ENCODE measurements around the gene LPGAT1. TPM values are rescaled to one million over a fixed set of nuclear protein-coding genes. Genes with fewer than 3 reads are reported as not detected.

Gene LPGAT1
- total and polyA plus RNA-seq, 2 experiments from 2014 or later, result 18.5 to 22.9 TPM

DNA sequence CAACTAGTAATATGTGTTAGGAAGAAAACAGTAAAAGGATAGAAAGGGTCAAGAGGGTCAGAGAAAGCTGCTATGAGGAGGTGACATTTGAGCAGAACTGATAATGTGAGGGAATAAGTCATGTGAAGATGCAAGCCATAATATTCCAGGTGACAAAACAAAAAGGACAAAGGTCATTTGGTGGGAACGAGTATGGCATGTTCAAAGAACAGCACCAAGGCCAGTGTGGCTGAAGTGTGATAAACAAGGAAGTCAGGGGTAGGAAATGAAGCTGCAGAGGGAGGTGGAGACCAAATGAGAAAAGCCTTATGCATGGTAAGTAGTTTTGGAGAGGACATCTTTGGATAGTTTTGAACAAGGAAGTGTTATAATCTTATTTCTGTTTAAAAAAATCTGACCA is 46.7 kb downstream of the LPGAT1 start:
- no peaks in the 10 kb centered on the region for H3K9me3 ChIP-seq (ENCODE audit: low read depth)
- H3K4me1 ChIP-seq (ENCODE audit: low read depth), result no peaks in the 10 kb centered on the region
- no peak overlapping the region for H3K27ac ChIP-seq
- no peaks in the 10 kb centered on the region for H3K36me3 ChIP-seq
- no peak for DNase-seq (ENCODE audit: low read depth in 1 of 2, low spot score in 1 of 2)
- H3K4me3 ChIP-seq, result no peak overlapping the region
- no peaks in the 10 kb centered on the region for H3K27me3 ChIP-seq
- TF ChIP-seq, protein P1, sequence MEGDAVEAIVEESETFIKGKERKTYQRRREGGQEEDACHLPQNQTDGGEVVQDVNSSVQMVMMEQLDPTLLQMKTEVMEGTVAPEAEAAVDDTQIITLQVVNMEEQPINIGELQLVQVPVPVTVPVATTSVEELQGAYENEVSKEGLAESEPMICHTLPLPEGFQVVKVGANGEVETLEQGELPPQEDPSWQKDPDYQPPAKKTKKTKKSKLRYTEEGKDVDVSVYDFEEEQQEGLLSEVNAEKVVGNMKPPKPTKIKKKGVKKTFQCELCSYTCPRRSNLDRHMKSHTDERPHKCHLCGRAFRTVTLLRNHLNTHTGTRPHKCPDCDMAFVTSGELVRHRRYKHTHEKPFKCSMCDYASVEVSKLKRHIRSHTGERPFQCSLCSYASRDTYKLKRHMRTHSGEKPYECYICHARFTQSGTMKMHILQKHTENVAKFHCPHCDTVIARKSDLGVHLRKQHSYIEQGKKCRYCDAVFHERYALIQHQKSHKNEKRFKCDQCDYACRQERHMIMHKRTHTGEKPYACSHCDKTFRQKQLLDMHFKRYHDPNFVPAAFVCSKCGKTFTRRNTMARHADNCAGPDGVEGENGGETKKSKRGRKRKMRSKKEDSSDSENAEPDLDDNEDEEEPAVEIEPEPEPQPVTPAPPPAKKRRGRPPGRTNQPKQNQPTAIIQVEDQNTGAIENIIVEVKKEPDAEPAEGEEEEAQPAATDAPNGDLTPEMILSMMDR (IDR thresholded peaks at IDR 0.05; ENCODE audit: low read depth, low read length), result no peak

DNA sequence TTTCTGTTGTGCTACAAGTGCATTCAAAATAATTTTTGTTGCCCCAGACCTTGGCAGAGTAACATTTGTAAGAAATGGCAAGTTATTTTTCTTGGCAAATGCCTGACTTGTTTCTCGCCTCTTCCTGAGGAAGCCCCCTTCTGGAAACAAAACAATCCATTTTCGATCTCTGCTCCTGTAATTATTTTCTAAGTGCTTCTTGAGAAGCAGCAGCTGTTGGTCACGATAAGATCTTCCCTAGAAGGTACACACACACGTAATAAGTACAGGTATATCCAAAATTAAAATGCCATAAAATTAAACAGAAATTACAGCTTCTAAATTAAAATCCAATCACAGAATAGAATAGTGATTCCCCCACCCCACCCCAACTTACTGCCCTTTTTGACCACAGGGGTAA is 47.3 kb downstream of the LPGAT1 start:
- H3K27ac ChIP-seq, result no peak overlapping the region
- TF ChIP-seq, protein P1 (IDR thresholded peaks at IDR 0.05; ENCODE audit: low read depth, low read length), result no peak
- H3K36me3 ChIP-seq, result no peaks in the 10 kb centered on the region
- no peaks in the 10 kb centered on the region for H3K27me3 ChIP-seq
- no peak overlapping the region for H3K4me3 ChIP-seq
- H3K4me1 ChIP-seq (ENCODE audit: low read depth), result no peaks in the 10 kb centered on the region
- no peaks in the 10 kb centered on the region for H3K9me3 ChIP-seq (ENCODE audit: low read depth)
- DNase-seq (ENCODE audit: low read depth in 1 of 2, low spot score in 1 of 2), result peak in 1 of 2 donors; percentile 6

DNA sequence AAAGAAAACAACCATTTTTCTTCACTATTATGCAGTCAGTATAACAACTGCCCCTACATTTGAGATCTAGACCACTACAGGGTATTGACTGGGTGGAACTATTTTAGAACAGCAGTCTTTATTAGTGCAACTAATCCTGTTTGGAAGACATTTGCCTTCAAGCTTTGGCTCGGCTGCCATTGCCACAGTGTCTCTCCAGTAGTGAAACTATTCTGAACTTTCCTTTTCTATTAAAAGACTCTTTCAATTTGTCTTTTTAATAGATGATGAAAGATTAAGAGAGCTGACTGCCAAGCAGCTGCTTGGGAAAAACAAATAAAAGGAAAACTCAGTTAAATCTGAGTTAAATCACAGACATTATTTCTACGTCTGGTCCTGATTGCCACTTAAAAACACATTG is 49.3 kb downstream of the LPGAT1 start:
- Histone ChIP-seq H3K36me3 (peaks cover 11% of the 10 kb centered on the region), H3K27ac (no peak overlapping the region), H3K4me3 (no peak overlapping the region), H3K27me3 (no peaks in the 10 kb centered on the region), H3K4me1 (ENCODE audit: low read depth) (no peaks in the 10 kb centered on the region), H3K9me3 (ENCODE audit: low read depth) (no peaks in the 10 kb centered on the region)
- DNase-seq (ENCODE audit: low read depth in 1 of 2, low spot score in 1 of 2), result no peak
- TF ChIP-seq, protein P1 (IDR thresholded peaks at IDR 0.05; ENCODE audit: low read depth, low read length), result no peak

DNA sequence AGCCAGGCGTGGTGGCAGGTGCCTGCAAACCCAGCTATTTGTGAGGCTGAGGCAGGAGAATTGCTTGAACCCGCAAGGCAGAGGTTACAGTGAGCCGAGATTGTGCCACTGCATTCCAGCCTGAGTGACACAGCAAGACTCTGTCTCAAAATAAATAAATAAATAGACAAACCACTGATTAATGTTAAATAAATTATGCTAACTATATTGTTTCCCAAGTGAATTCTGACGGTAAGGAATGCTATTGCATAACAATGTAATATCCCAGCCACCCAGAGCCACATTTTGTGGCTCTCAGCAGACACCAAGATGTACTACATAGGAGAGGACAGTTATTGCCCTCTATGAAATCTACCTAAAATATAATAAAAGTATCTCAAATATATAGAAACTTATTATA is 55.4 kb downstream of the LPGAT1 start:
- no peak overlapping the region for H3K27ac ChIP-seq
- H3K27me3 ChIP-seq, result no peaks in the 10 kb centered on the region
- H3K36me3 ChIP-seq, result peaks cover 13% of the 10 kb centered on the region
- no peaks in the 10 kb centered on the region for H3K9me3 ChIP-seq (ENCODE audit: low read depth)
- TF ChIP-seq, protein P1 (IDR thresholded peaks at IDR 0.05; ENCODE audit: low read depth, low read length), result no peak
- no peak overlapping the region for H3K4me3 ChIP-seq
- DNase-seq (ENCODE audit: low read depth in 1 of 2, low spot score in 1 of 2), result no peak
- no peaks in the 10 kb centered on the region for H3K4me1 ChIP-seq (ENCODE audit: low read depth)

- H3K4me1 ChIP-seq (ENCODE audit: low read depth), result peaks cover 19% of the 10 kb centered on the region
- no peak for DNase-seq (ENCODE audit: low read depth in 1 of 2, low spot score in 1 of 2)
- H3K27me3 ChIP-seq, result no peaks in the 10 kb centered on the region
- no peak overlapping the region for H3K4me3 ChIP-seq
- TF ChIP-seq, protein P1 (IDR thresholded peaks at IDR 0.05; ENCODE audit: low read depth, low read length), result no peak
- H3K27ac ChIP-seq, result no peak overlapping the region
- H3K9me3 ChIP-seq (ENCODE audit: low read depth), result no peaks in the 10 kb centered on the region
- H3K36me3 ChIP-seq, result no peaks in the 10 kb centered on the region
Measured at GRCh38 chr1:211764701-211765100, 65.9 kb downstream of the LPGAT1 start.

GRCh38 chr1:211762206-211762605 is 68.4 kb downstream of the LPGAT1 start:
- no peaks in the 10 kb centered on the region for H3K9me3 ChIP-seq (ENCODE audit: low read depth)
- no peak for DNase-seq (ENCODE audit: low read depth in 1 of 2, low spot score in 1 of 2)
- H3K4me3 ChIP-seq, result no peak overlapping the region
- no peaks in the 10 kb centered on the region for H3K27me3 ChIP-seq
- H3K27ac ChIP-seq, result peak overlapping the region; percentile 79
- H3K4me1 ChIP-seq (ENCODE audit: low read depth), result peaks cover 19% of the 10 kb centered on the region
- H3K36me3 ChIP-seq, result no peaks in the 10 kb centered on the region
- TF ChIP-seq, protein P1 (IDR thresholded peaks at IDR 0.05; ENCODE audit: low read depth, low read length), result no peak

Measured in cardiac muscle cell (in vitro differentiated cells and primary cell).